ENCODE data around the gene VWA5B1.

GRCh38 chr1:20261095-20261494, 29.6 kb upstream of the VWA5B1 start:
- TF ChIP-seq CTCF (IDR thresholded peaks at IDR 0.05; ENCODE audit: low read depth, low read length) (no peak), EZH2phosphoT487 (IDR thresholded peaks at IDR 0.05; ENCODE audit: low read depth) (no peak)
